CD4-positive, alpha-beta T cell (primary cell): ENCODE data around the gene C1QTNF7. TPM values are rescaled to one million over a fixed set of nuclear protein-coding genes. Genes with fewer than 3 reads are reported as not detected.

Experiments
- ATAC-seq: fragments of 200-7000 bp; cut with Tn5 transposase; one replicate; pipeline ENCODE4 v1.10.0; 2022; ENCODE audit warnings: mild to moderate bottlenecking; ENCODE audit not compliant: poor library complexity
- CTCF ChIA-PET: fragments of 350-600 bp; sonication (Branson Sonifier 250); formaldehyde crosslinking; loops from one replicate; lab custom pipeline; 2021; ENCODE audit warnings: antibody characterized with exemption, inconsistent platforms; lab: Charles Lee
- POLR2A ChIA-PET: fragments of 350-600 bp; sonication (Branson Sonifier 250); formaldehyde crosslinking; loops from one replicate; lab custom pipeline; 2021; ENCODE audit warnings: antibody characterized with exemption, inconsistent platforms; lab: Charles Lee
- DNase-seq, 14 experiments: peaks; one replicate each; pipeline ENCODE4 v3.0.0-alpha.2; 2013 to 2020; ENCODE audit warnings: mixed read lengths in 2 of 14
- H3K27ac ChIP-seq, 2 donors: one replicate each; pipeline versions ENCODE4 v1.5.1 to v1.7.0; 2013; ENCODE audit warnings: low read length in 2 of 2, low read depth in 1 of 2, mild to moderate bottlenecking in 1 of 2
- H3K27me3 ChIP-seq, 2 experiments: 1 replicate in 1 of 2; 2 replicates in 1 of 2; pipeline versions ENCODE4 v1.6.1 to v1.7.0; 2013; ENCODE audit warnings: low read length in 2 of 2, control low read depth in 1 of 2, mild to moderate bottlenecking in 1 of 2, moderate library complexity in 1 of 2; ENCODE audit not compliant: insufficient read depth in 2 of 2, control insufficient read depth in 1 of 2
- H3K36me3 ChIP-seq: one replicate; pipeline ENCODE4 v1.6.1; 2013; ENCODE audit warnings: low read length, control low read depth; ENCODE audit not compliant: insufficient read depth
- H3K4me1 ChIP-seq: one replicate; pipeline ENCODE4 v1.6.1; 2013; ENCODE audit warnings: low read length, control low read depth; ENCODE audit not compliant: insufficient read depth
- H3K4me3 ChIP-seq: one replicate; pipeline ENCODE4 v1.5.1; 2013; ENCODE audit warnings: mild to moderate bottlenecking, low read length, moderate library complexity
- H3K9me3 ChIP-seq, 2 experiments: 1 replicate in 1 of 2; 2 replicates in 1 of 2; pipeline versions ENCODE4 v1.6.1 to v1.7.0; 2013; ENCODE audit warnings: low read length in 2 of 2, mild to moderate bottlenecking in 2 of 2, control low read depth in 1 of 2, moderate library complexity in 1 of 2; ENCODE audit not compliant: control insufficient read depth in 1 of 2, insufficient read depth in 1 of 2
- H3K27ac Mint-ChIP-seq: one replicate; pipeline ENCODE4 v1.8.0; 2020; ENCODE audit warnings: mixed read lengths
- H3K27me3 Mint-ChIP-seq: one replicate; pipeline ENCODE4 v1.8.0; 2021; ENCODE audit warnings: mixed read lengths
- H3K36me3 Mint-ChIP-seq: one replicate; pipeline ENCODE4 v1.8.0; 2021; ENCODE audit warnings: low read depth, mixed read lengths
- H3K4me1 Mint-ChIP-seq: one replicate; pipeline ENCODE4 v1.8.0; 2021; ENCODE audit warnings: low read depth, mixed read lengths
- H3K4me3 Mint-ChIP-seq: one replicate; pipeline ENCODE4 v1.8.0; 2020; ENCODE audit warnings: mild to moderate bottlenecking, mixed read lengths
- H3K9me3 Mint-ChIP-seq: one replicate; pipeline ENCODE4 v1.8.0; 2020; ENCODE audit warnings: mixed read lengths
- intact Hi-C, 2 experiments: fragments of 100-400 bp; cut with DNase I in 1 of 2; cut with micrococcal nuclease in 1 of 2; formaldehyde crosslinking; loops; one replicate each; pipeline versions ENCODE4 v1.15.1 to v1.9.0; 2023 to 2025; cut with DNase I, micrococcal nuclease
- total RNA-seq, 174 experiments: library from RNA in 2 of 174; stranded (reverse) in 2 of 174; gene quantifications; one replicate each; pipeline ENCODE4 v1.2.3 and lab custom pipeline; 2021 to 2026
- TF ChIP-seq, protein P1 (sequence below): fragments of 200-600 bp; IDR thresholded peaks from one replicate; pipeline ENCODE4 v1.8.0; 2022; ENCODE audit warnings: antibody characterized with exemption, mild to moderate bottlenecking

Gene C1QTNF7
- total RNA-seq, 2 experiments from 2014 or later, result not detected

DNA sequence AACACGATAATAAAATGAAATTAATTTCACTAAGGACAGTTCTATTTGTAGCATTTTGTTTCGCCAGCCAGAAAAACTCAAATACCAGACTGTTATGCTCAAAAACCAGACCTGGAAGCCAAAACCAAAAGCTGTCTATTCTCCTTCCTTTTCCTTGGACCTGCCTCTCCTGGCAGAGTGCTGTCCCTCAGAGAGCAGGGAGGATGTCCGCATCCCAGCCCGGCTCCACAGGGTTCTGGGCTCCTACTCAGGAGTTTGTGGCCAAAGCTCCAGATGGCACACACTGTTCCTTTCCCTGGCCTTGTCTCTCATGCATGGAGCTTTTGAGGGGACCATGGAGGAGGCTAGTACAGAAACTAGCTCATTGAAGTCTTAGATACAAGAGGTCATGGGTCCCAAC is 41.9 kb upstream of the C1QTNF7 start:
- no peak overlapping the region for H3K4me3 Mint-ChIP-seq
- ATAC-seq, result no peak
- POLR2A ChIA-PET, result no interaction called here

DNA sequence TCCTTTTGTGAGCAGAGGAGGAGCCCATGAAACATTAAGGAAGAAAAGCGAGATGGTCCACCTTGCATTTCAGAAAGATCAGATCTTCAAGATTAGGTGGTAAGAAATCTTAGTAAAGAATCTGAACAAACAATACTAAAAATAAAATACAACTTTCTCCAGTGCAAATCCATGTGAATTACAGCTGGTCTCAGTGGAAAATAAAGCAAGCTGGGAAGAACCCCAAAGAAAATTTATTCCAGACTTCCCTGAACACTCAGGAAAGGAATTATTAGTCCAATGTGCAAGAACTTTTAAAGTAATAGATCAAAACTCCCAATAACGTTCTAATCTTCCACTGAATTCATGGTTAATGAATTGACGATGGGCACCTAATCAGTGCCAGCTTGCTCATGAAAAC is 37.3 kb upstream of the C1QTNF7 start:
- Histone ChIP-seq H3K36me3 (no peaks in the 10 kb centered on the region), H3K9me3 (peaks cover 0 to 4% of the 10 kb centered on the region in 2 experiments), H3K27me3 (no peaks in the 10 kb centered on the region), H3K4me3 (no peak overlapping the region), H3K27ac (no peak overlapping the region), H3K4me1 (no peaks in the 10 kb centered on the region)
- no peaks in the 10 kb centered on the region for H3K9me3 Mint-ChIP-seq
- no peaks in the 10 kb centered on the region for H3K27me3 Mint-ChIP-seq
- no peaks in the 10 kb centered on the region for H3K4me1 Mint-ChIP-seq
- TF ChIP-seq, protein P1, sequence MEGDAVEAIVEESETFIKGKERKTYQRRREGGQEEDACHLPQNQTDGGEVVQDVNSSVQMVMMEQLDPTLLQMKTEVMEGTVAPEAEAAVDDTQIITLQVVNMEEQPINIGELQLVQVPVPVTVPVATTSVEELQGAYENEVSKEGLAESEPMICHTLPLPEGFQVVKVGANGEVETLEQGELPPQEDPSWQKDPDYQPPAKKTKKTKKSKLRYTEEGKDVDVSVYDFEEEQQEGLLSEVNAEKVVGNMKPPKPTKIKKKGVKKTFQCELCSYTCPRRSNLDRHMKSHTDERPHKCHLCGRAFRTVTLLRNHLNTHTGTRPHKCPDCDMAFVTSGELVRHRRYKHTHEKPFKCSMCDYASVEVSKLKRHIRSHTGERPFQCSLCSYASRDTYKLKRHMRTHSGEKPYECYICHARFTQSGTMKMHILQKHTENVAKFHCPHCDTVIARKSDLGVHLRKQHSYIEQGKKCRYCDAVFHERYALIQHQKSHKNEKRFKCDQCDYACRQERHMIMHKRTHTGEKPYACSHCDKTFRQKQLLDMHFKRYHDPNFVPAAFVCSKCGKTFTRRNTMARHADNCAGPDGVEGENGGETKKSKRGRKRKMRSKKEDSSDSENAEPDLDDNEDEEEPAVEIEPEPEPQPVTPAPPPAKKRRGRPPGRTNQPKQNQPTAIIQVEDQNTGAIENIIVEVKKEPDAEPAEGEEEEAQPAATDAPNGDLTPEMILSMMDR, result no peak
- POLR2A ChIA-PET, result no interaction called here
- intact Hi-C loops, result no loop called here
- no peak overlapping the region for H3K4me3 Mint-ChIP-seq
- CTCF ChIA-PET, result no interaction called here
- DNase-seq (no peak), ATAC-seq (no peak)
- no peaks in the 10 kb centered on the region for H3K36me3 Mint-ChIP-seq
- H3K27ac Mint-ChIP-seq, result no peak overlapping the region

More for the DNA sequence above, 41.9 kb upstream of the C1QTNF7 start:
- H3K4me1 Mint-ChIP-seq, result no peaks in the 10 kb centered on the region
- Histone ChIP-seq H3K9me3 (peaks cover 0 to 3% of the 10 kb centered on the region in 2 experiments), H3K27ac (no peak overlapping the region), H3K4me1 (no peaks in the 10 kb centered on the region), H3K36me3 (no peaks in the 10 kb centered on the region), H3K4me3 (no peak overlapping the region), H3K27me3 (no peaks in the 10 kb centered on the region)
- H3K27ac Mint-ChIP-seq, result no peak overlapping the region
- intact Hi-C loops, result no loop called here
- no peaks in the 10 kb centered on the region for H3K9me3 Mint-ChIP-seq
- H3K27me3 Mint-ChIP-seq, result no peaks in the 10 kb centered on the region
- TF ChIP-seq, protein P1, result no peak
- CTCF ChIA-PET, result no interaction called here
- no peaks in the 10 kb centered on the region for H3K36me3 Mint-ChIP-seq
- no peak for DNase-seq

DNA sequence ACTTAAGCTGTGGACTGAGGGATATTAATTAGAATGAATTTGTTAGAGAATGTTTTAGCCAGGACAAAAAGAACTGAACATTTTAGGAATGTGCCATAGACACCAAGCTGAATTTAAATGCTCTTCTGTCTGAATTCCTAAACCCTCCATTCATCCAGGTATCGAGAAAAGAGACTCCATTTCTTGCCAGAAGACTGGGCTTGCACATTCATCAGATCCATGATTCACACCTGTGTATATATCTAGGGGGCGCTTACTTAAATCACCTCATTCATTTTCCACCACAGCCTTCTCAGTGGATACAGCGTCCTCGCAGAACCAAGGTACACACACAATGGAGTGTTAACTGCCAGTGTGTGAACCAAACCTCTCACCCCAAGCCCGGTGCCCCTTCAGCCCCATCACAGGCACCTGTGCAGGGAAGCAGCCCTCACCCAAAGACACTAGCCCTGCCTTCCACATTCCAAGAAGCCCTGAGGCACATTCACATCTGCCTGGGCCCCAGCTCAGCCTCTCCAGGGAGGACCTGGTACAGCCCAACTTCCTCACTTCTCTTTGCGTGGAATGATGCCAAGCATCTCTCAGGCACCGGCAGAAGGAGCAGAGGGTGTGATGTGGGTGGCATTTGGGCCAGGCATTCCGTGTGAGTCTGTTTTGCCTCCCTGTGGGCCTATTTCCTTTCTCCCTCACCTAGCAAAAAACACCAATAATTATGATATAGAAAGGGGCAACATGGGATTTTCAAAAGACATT is 35.6 kb upstream of the C1QTNF7 start:
- Histone ChIP-seq H3K4me1 (peaks cover 2% of the 10 kb centered on the region), H3K27me3 (no peaks in the 10 kb centered on the region), H3K9me3 (peaks cover 0 to 4% of the 10 kb centered on the region in 2 experiments), H3K36me3 (no peaks in the 10 kb centered on the region), H3K4me3 (no peak overlapping the region), H3K27ac (no peak overlapping the region)
- ATAC-seq, result no peak
- ChIA-PET POLR2A (no interaction called here), CTCF (no interaction called here)
- Mint-ChIP-seq H3K27me3 (no peaks in the 10 kb centered on the region), H3K36me3 (no peaks in the 10 kb centered on the region), H3K4me1 (peaks cover 5% of the 10 kb centered on the region), H3K4me3 (no peak overlapping the region), H3K9me3 (no peaks in the 10 kb centered on the region), H3K27ac (no peak overlapping the region)
- intact Hi-C loops, result no loop called here
- DNase-seq, result no peak
- TF ChIP-seq, protein P1, result no peak
